HepG2 (cell line): Measurements from ENCODE around the gene GPC6. TPM values are rescaled to one million over a fixed set of nuclear protein-coding genes. Genes with fewer than 3 reads are reported as not detected.

ENCODE experiments used
- ATAC-seq: fragments of 200-7000 bp; cut with Tn5 transposase; 3 replicates; pipeline ENCODE4 v1.9.1; 2020; ENCODE audit warnings: mild to moderate bottlenecking, moderate library complexity
- BruUV-seq: library from RNA; stranded (reverse); fragments of 400-500 nt; replicated peaks from 2 replicates; lab custom pipeline; 2021; lab: Mats Ljungman, UMichigan
- CTCF ChIA-PET: fragments of 300-600 bp; formaldehyde crosslinking; extraction: SDS; loops from one replicate; lab custom pipeline; 2021; ENCODE audit warnings: low total read pairs, inconsistent platforms, low intra/inter-chr PET ratio; lab: Yijun Ruan, JAX
- POLR2A ChIA-PET: fragments of 350-600 bp; sonication (Branson Sonifier 250); formaldehyde crosslinking; loops from one replicate; lab custom pipeline; 2020; ENCODE audit warnings: antibody characterized with exemption, inconsistent platforms; lab: Yijun Ruan, JAX
- DNase-seq: peaks from one replicate; pipeline ENCODE4 v3.0.0-alpha.2; 2015; ENCODE audit warnings: low spot score
- FAIRE-seq: peaks from 3 replicates; lab custom pipeline; 2011; peaks lifted over from hg19 to GRCh38; lab: Jason Lieb, UNC
- H2AFZ ChIP-seq: one replicate; pipeline ENCODE4 v1.6.1; 2011; ENCODE audit warnings: low read length, inconsistent platforms
- H3K27ac ChIP-seq: fragments of 300-600 bp; 3 replicates; pipeline ENCODE4 v1.8.0; 2011; ENCODE audit warnings: mixed run types, mild to moderate bottlenecking, mixed read lengths, low read length, inconsistent platforms; ENCODE audit not compliant: insufficient read depth; ENCODE audit errors: extremely low read length
- H3K27me3 ChIP-seq, 2 experiments: fragments of 200-600 bp in 1 of 2; 2 replicates in 1 of 2; 3 replicates in 1 of 2; pipeline versions ENCODE4 v1.6.0 to v1.8.0; 2011; ENCODE audit warnings: low read length in 2 of 2, mild to moderate bottlenecking in 2 of 2, moderate library complexity in 2 of 2, inconsistent platforms in 1 of 2; ENCODE audit not compliant: insufficient read depth in 2 of 2, control insufficient read depth in 1 of 2
- H3K36me3 ChIP-seq, 2 experiments: fragments of 200-600 bp in 1 of 2; replicated peaks in 1 of 2; 2 replicates in 1 of 2; 3 replicates in 1 of 2; pipeline versions ENCODE4 v1.5.1 to v1.8.0; 2011; ENCODE audit warnings: low read length in 2 of 2, inconsistent platforms in 1 of 2; ENCODE audit not compliant: insufficient read depth in 2 of 2, control insufficient read depth in 1 of 2
- H3K4me1 ChIP-seq: 2 replicates; pipeline ENCODE4 v1.5.1; 2012; ENCODE audit warnings: low read length, inconsistent platforms; ENCODE audit not compliant: insufficient read depth
- H3K4me2 ChIP-seq: 2 replicates; pipeline ENCODE4 v1.6.0; 2011; ENCODE audit warnings: low read depth, low read length, inconsistent platforms
- H3K4me3 ChIP-seq, 3 experiments: fragments of 200-600 bp in 1 of 3; sonication (generic), shearing (Covaris generic) in 1 of 3; replicated peaks in 1 of 3; 2 replicates each; pipeline ENCODE4 v1.5.1; 2011 to 2016; ENCODE audit warnings: low read length in 3 of 3, inconsistent platforms in 2 of 3, low read depth in 2 of 3, mild to moderate bottlenecking in 2 of 3, control low read depth in 1 of 3, mixed read lengths in 1 of 3; ENCODE audit not compliant: insufficient read depth in 1 of 3
- H3K79me2 ChIP-seq: one replicate; pipeline ENCODE4 v1.6.1; 2011; ENCODE audit warnings: low read length, inconsistent platforms; ENCODE audit not compliant: insufficient read depth
- H3K9ac ChIP-seq: 2 replicates; pipeline ENCODE4 v1.6.0; 2011; ENCODE audit warnings: mild to moderate bottlenecking, low read depth, low read length, inconsistent platforms; ENCODE audit not compliant: insufficient read depth
- H3K9me3 ChIP-seq: 2 replicates; pipeline ENCODE4 v1.5.1; 2012; ENCODE audit warnings: mild to moderate bottlenecking, low read length
- H4K20me1 ChIP-seq: 2 replicates; pipeline ENCODE4 v1.6.0; 2011; ENCODE audit warnings: inconsistent platforms, mild to moderate bottlenecking, low read length, moderate library complexity; ENCODE audit not compliant: insufficient read depth
- ARID2 ChIP-seq: sonication (generic); formaldehyde crosslinking; IDR thresholded peaks from 2 replicates; pipeline ENCODE4 v1.8.1; 2022; ENCODE audit warnings: mild to moderate bottlenecking, missing genetic modification reagents, borderline replicate concordance
- NFIC ChIP-seq: IDR thresholded peaks from 2 replicates; pipeline ENCODE4 v1.6.1; 2012; ENCODE audit warnings: mild to moderate bottlenecking, low read length, inconsistent platforms
- PTBP1 ChIP-seq: fragments of 200-400 bp; formaldehyde crosslinking; IDR thresholded peaks from 2 replicates; pipeline ENCODE4 v1.6.1; 2018; ENCODE audit warnings: low read length, low read depth; ENCODE audit not compliant: poor library complexity, severe bottlenecking
- RNF219 ChIP-seq: sonication (generic); formaldehyde crosslinking; IDR thresholded peaks from 2 replicates; pipeline ENCODE4 v1.5.0; 2020; ENCODE audit warnings: mild to moderate bottlenecking, missing genetic modification reagents
- ZKSCAN8 ChIP-seq: IDR thresholded peaks from 2 replicates; pipeline ENCODE4 v1.6.1; 2016; ENCODE audit warnings: borderline replicate concordance, missing genetic modification reagents, missing compliant biosample characterization
- ZNF18 ChIP-seq: sonication (generic); formaldehyde crosslinking; IDR thresholded peaks from 2 replicates; pipeline ENCODE4 v1.8.0; 2022; ENCODE audit warnings: mild to moderate bottlenecking, missing genetic modification reagents; ENCODE audit not compliant: insufficient replicate concordance
- ZNF605 ChIP-seq: sonication (generic); formaldehyde crosslinking; IDR thresholded peaks from 2 replicates; pipeline ENCODE4 v1.8.0; 2022; ENCODE audit warnings: mild to moderate bottlenecking, missing genetic modification reagents
- WGBS: methylation state at CpG from one replicate; pipeline ENCODE4 v1.1.6; 2017; ENCODE audit warnings: low lambda C conversion rate; 5-methylcytosine and 5-hydroxymethylcytosine counted together
- in situ Hi-C: cut with HindIII; loops from 2 replicates; pipeline ENCODE4 v1.10.0; 2017; ENCODE audit warnings: low pct_unique_long_range_greater_than_20kb; ENCODE audit not compliant: extremely low pct_ligation_motif_present
- intact Hi-C: fragments of 100-400 bp; cut with micrococcal nuclease; formaldehyde crosslinking; loops from one replicate; pipeline ENCODE4 v1.10.0; 2022; ENCODE audit not compliant: unreplicated experiment
- polyA plus RNA-seq, 8 experiments: library from polyadenylated mRNA; depleted of rRNA in 3 of 8; stranded (reverse) in 7 of 8; unstranded in 1 of 8; fragments of >200 nt; fragmentation: Illumina TruSeq in 4 of 8; extraction: Trizol in 4 of 8; gene quantifications; 2 replicates each; pipeline versions ENCODE4 v1.2.1 to v1.2.3, GENCODE V29; 2011 to 2016; ENCODE audit warnings: low read depth in 4 of 8, missing spikeins in 1 of 8, mixed read lengths in 1 of 8; ENCODE audit not compliant: insufficient read depth in 1 of 8
- total RNA-seq, 5 experiments: library from RNA; depleted of rRNA; stranded (reverse); fragments of >200 nt; fragmentation: Illumina TruSeq; extraction: Trizol; gene quantifications; 2 replicates each; pipeline ENCODE4 v1.2.3, GENCODE V29; 2016; ENCODE audit warnings: low read depth in 1 of 5

GPC6 gene
- total and polyA plus RNA-seq, 2 of the 13 experiments (the other 11 are each of a cell fraction or from before 2014, with no cell fraction given), result 24.5 to 33.9 TPM

GRCh38 chr13:94324767-94325540 is 1098.3 kb downstream of the GPC6 start:
- POLR2A ChIA-PET, result no interaction called here
- ATAC-seq, result no peak
- no peaks in the 10 kb centered on the region for H3K27me3 ChIP-seq
- FAIRE-seq, result no peak
- no peaks in the 10 kb centered on the region for H4K20me1 ChIP-seq
- CTCF ChIA-PET, result no interaction called here
- no TSS peak for BruUV-seq
- H3K4me3 ChIP-seq, result no peak overlapping the region
- no peaks in the 10 kb centered on the region for H3K79me2 ChIP-seq
- H3K36me3 ChIP-seq, result no peaks in the 10 kb centered on the region
- no peak for TF ChIP-seq ZNF18 (CRISPR knock-in tag)
- no peak for TF ChIP-seq RNF219
- TF ChIP-seq PTBP1, result no peak
- TF ChIP-seq ZNF605 (CRISPR knock-in tag), result no peak
- no peak for TF ChIP-seq NFIC
- no peak for TF ChIP-seq ARID2 (CRISPR knock-in tag)
- TF ChIP-seq ZKSCAN8 (CRISPR knock-in tag), result no peak
- H3K4me1 ChIP-seq, result peaks cover 10% of the 10 kb centered on the region
- H3K9me3 ChIP-seq, result no peaks in the 10 kb centered on the region
- H2AFZ ChIP-seq, result no peak overlapping the region
- 97% methylated on average over 14 of the region's 14 CpGs for WGBS
- in situ Hi-C loops, result loop anchor here (25.0 kb wide), 1 partner anchor 1088 kb away; the partner anchor contains the start of gene GPC6
- DNase-seq, result no peak
- intact Hi-C loops, result no loop called here
- no peak overlapping the region for H3K27ac ChIP-seq
- H3K4me2 ChIP-seq, result no peak overlapping the region
- H3K9ac ChIP-seq, result no peak overlapping the region
